Measurements from ENCODE around the gene KCNJ6.

DNA sequence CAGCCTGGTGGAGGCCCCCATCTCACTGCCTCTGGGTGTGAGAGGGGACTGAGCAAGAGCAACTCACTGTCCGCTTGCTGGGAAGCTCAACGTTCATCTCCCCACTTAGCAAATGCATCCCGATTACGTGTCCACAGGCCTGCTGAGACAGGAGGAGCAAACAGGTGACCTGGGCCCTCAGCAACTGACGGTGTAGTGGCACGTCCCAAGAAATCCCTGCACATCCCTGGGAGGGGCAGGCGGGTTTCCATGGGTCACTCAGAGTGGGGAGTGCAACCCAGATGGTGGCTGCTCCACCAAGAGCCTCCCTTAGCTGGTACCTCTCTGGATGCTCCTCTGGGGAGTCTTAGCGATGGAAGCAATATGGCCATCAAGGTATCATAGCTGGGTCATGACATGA is 320.3 kb downstream of the KCNJ6 start:
- TF ChIP-seq SMARCA4 (IDR thresholded peaks at IDR 0.05) (no peak), SPI1 (IDR thresholded peaks at IDR 0.05; ENCODE audit: borderline replicate concordance, low read depth, low read length) (no peak), POLR2A (conservative IDR thresholded peaks at IDR 0.05) (no peak)

All from K562 (cell line).